Neural cell (in vitro differentiated cells): Measurements from ENCODE around the gene YWHAG. TPM values are rescaled to one million over a fixed set of nuclear protein-coding genes. Genes with fewer than 3 reads are reported as not detected.
A peak's percentile ranks its signal among the peaks of the same experiment; 100 is the strongest.
"Not testable (repeated sequence)": the region's sequence is repeated elsewhere in the genome, so short reads cannot be mapped to it uniquely, and the experiment has no call there.

ENCODE experiments used
- H2AFZ ChIP-seq: fragments of 200-600, 300-800 bp; sonication (generic), shearing (Covaris generic); 2 replicates; pipeline ENCODE4 v1.6.0; 2014; ENCODE audit warnings: low read depth, mild to moderate bottlenecking, antibody characterized with exemption, low read length, moderate library complexity
- H3F3A ChIP-seq: fragments of 200-600 bp; shearing (Covaris generic); 2 replicates; pipeline ENCODE4 v1.6.1; 2016; ENCODE audit warnings: mild to moderate bottlenecking, moderate library complexity, mixed read lengths, antibody characterized with exemption, low read length; ENCODE audit not compliant: insufficient read depth, poor library complexity, severe bottlenecking
- H3K27ac ChIP-seq: fragments of 200-600, 300-800 bp; sonication (generic), shearing (Covaris generic); 2 replicates; pipeline ENCODE4 v1.5.1; 2014; ENCODE audit warnings: mild to moderate bottlenecking, low read length, moderate library complexity
- H3K27me3 ChIP-seq: fragments of 300-800, 200-600 bp; sonication (generic), shearing (Covaris generic); 2 replicates; pipeline ENCODE4 v1.6.0; 2014; ENCODE audit warnings: mild to moderate bottlenecking, low read depth, low read length, moderate library complexity; ENCODE audit not compliant: insufficient read depth
- H3K36me3 ChIP-seq: fragments of 300-800, 200-600 bp; sonication (generic), shearing (Covaris generic); 2 replicates; pipeline ENCODE4 v1.5.1; 2014; ENCODE audit warnings: mild to moderate bottlenecking, antibody characterized with exemption, low read length, moderate library complexity; ENCODE audit not compliant: insufficient read depth
- H3K4me2 ChIP-seq: fragments of 300-800, 200-600 bp; sonication (generic), shearing (Covaris generic); 2 replicates; pipeline ENCODE4 v1.6.0; 2014; ENCODE audit warnings: mild to moderate bottlenecking, low read length
- H3K4me3 ChIP-seq: fragments of 300-800, 200-600 bp; sonication (generic), shearing (Covaris generic); 2 replicates; pipeline ENCODE4 v1.5.1; 2014; ENCODE audit warnings: mild to moderate bottlenecking, low read length, moderate library complexity
- H3K79me2 ChIP-seq: fragments of 200-600 bp; shearing (Covaris generic); replicated peaks from 2 replicates; pipeline ENCODE4 v1.6.0; 2014; ENCODE audit warnings: mild to moderate bottlenecking, low read length, moderate library complexity; ENCODE audit not compliant: insufficient read depth
- H3K9ac ChIP-seq: fragments of 300-800, 200-600 bp; sonication (generic), shearing (Covaris generic); 2 replicates; pipeline ENCODE4 v1.6.1; 2016; ENCODE audit warnings: mild to moderate bottlenecking, low read length, mixed read lengths
- H3K9me2 ChIP-seq: fragments of 200-600 bp; shearing (Covaris generic); 2 replicates; pipeline ENCODE4 v1.6.1; 2016; ENCODE audit warnings: mild to moderate bottlenecking, low read length, mixed read lengths; ENCODE audit not compliant: insufficient read depth
- H3K9me3 ChIP-seq: fragments of 200-600, 300-800 bp; sonication (generic), shearing (Covaris generic); 2 replicates; pipeline ENCODE4 v1.6.1; 2016; ENCODE audit warnings: mild to moderate bottlenecking, mixed run types, low read length, moderate library complexity, mixed read lengths
- H4K20me1 ChIP-seq: fragments of 200-600 bp; shearing (Covaris generic); 2 replicates; pipeline ENCODE4 v1.6.1; 2016; ENCODE audit warnings: mild to moderate bottlenecking, mixed run types; ENCODE audit not compliant: insufficient read depth
- MXI1 ChIP-seq: fragments of 450-650 bp; conservative IDR thresholded peaks from 2 replicates; pipeline ENCODE4 v1.6.1; 2014; ENCODE audit warnings: antibody characterized with exemption, mild to moderate bottlenecking; ENCODE audit not compliant: poor library complexity, severe bottlenecking
- POLR2AphosphoS5 ChIP-seq: IDR thresholded peaks from 2 replicates; pipeline ENCODE4 v1.6.1; 2012
- RAD21 ChIP-seq: fragments of 450-650 bp; conservative IDR thresholded peaks from 2 replicates; pipeline ENCODE4 v1.6.1; 2014; ENCODE audit warnings: antibody characterized with exemption, mild to moderate bottlenecking, moderate library complexity
- SMC3 ChIP-seq: fragments of 450-650 bp; conservative IDR thresholded peaks from 2 replicates; pipeline ENCODE4 v1.6.1; 2014; ENCODE audit warnings: antibody characterized with exemption, mild to moderate bottlenecking, moderate library complexity; ENCODE audit not compliant: poor library complexity
- TAF1 ChIP-seq: IDR thresholded peaks from 2 replicates; pipeline ENCODE4 v1.6.1; 2012; ENCODE audit warnings: low read depth
- polyA plus RNA-seq: library from polyadenylated mRNA; depleted of rRNA; stranded (reverse); fragments of >200 nt; gene quantifications from 2 replicates; pipeline ENCODE4 v1.2.3, GENCODE V29; 2014
- TF ChIP-seq, protein P1 (sequence below): IDR thresholded peaks from 2 replicates; pipeline ENCODE4 v1.6.1; 2012; ENCODE audit warnings: borderline replicate concordance
- TF ChIP-seq, protein P2 (sequence below): fragments of 450-650 bp; IDR thresholded peaks from 2 replicates; pipeline ENCODE4 v1.5.1; 2014; ENCODE audit warnings: antibody characterized with exemption, mild to moderate bottlenecking, moderate library complexity; ENCODE audit not compliant: poor library complexity, severe bottlenecking

The YWHAG gene
- polyA plus RNA-seq, 1 donor from 2014 or later: 284 TPM

DNA sequence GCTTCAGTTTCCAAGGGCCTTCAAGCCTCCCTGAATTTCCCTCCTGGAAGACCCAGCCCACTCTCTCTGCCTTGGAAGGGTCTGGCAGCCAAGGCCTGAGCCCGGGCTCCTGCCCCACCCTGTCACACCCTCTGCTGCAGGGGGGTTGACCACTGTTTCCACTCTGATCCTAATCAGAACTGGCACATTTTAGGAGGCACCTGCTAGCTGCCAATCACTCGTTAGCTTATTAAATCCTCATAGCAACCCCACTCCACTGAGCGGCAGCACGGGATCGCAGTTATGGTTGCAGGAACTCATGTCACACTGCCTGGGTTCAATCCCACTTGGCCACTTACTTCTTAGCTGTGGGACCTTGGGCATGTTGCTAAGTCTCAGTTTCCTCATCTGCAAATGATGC is 43.4 kb downstream of the YWHAG start (continued):
- TF ChIP-seq, protein P1, sequence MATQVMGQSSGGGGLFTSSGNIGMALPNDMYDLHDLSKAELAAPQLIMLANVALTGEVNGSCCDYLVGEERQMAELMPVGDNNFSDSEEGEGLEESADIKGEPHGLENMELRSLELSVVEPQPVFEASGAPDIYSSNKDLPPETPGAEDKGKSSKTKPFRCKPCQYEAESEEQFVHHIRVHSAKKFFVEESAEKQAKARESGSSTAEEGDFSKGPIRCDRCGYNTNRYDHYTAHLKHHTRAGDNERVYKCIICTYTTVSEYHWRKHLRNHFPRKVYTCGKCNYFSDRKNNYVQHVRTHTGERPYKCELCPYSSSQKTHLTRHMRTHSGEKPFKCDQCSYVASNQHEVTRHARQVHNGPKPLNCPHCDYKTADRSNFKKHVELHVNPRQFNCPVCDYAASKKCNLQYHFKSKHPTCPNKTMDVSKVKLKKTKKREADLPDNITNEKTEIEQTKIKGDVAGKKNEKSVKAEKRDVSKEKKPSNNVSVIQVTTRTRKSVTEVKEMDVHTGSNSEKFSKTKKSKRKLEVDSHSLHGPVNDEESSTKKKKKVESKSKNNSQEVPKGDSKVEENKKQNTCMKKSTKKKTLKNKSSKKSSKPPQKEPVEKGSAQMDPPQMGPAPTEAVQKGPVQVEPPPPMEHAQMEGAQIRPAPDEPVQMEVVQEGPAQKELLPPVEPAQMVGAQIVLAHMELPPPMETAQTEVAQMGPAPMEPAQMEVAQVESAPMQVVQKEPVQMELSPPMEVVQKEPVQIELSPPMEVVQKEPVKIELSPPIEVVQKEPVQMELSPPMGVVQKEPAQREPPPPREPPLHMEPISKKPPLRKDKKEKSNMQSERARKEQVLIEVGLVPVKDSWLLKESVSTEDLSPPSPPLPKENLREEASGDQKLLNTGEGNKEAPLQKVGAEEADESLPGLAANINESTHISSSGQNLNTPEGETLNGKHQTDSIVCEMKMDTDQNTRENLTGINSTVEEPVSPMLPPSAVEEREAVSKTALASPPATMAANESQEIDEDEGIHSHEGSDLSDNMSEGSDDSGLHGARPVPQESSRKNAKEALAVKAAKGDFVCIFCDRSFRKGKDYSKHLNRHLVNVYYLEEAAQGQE: no peak

DNA sequence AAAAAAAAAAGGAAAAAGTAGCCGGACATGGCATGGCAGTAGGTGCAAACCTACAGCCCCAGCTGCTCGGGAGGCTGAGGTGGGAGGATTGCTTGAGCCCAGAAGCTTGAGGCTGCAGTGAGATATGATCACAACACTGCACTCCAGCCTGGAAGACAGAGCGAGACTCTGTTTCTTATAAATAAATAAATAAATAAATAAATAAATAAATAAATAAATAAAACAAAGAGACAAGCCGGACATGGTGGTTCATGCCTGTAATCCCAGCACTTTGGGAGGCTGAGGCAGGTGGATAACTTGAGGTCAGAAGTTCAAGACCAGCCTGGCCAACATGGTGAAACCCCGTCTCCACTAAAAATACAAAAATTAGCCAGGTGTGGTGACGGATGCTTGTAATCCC is 44.1 kb downstream of the YWHAG start:
- H3K79me2 ChIP-seq, H3K27ac ChIP-seq, H3K4me3 ChIP-seq, H3K9ac ChIP-seq, H3F3A ChIP-seq, H3K4me2 ChIP-seq, H3K9me2 ChIP-seq, H2AFZ ChIP-seq, H3K36me3 ChIP-seq, H3K27me3 ChIP-seq, H3K9me3 ChIP-seq, H4K20me1 ChIP-seq: not testable (repeated sequence)

DNA sequence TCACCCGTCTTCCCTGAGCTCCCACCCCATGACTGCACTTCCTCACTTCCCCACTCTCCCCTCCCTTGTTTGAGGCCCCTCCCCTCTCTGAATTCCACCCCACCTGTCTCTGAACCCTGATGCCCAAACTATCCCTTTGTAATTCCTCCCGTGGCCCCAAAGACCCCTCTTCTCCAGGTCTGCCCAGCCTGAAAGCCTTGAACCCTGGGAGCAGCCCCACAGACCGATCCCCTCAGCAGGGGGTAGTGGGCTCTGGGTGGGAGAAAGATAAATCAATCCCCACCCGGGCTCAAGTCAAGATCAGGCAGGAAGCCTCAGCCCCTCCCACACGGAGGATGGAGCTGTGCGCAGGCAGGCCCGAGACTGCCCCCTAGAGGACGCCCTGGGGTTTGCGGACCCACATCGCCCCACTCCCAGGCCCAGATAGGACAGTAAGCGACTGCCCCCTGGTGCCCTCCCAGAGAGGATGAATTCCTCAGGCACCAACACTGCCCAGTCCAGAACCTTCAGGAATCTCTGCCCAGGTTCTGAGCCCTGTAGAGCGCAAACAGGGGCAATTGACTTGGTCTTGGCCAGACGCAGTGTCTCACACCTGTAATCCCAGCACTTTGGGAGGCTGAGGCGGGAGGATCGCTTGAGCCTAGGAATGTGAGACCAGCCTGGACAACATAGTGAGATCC is 44.6 kb downstream of the YWHAG start:
- Histone ChIP-seq H3F3A (no peaks in the 10 kb centered on the region), H3K9me3 (no peaks in the 10 kb centered on the region), H2AFZ (no peak overlapping the region), H3K79me2 (no peaks in the 10 kb centered on the region), H3K4me3 (no peak overlapping the region), H3K4me2 (no peak overlapping the region), H3K27me3 (no peaks in the 10 kb centered on the region), H3K9me2 (no peaks in the 10 kb centered on the region), H4K20me1 (no peaks in the 10 kb centered on the region), H3K27ac (no peak overlapping the region), H3K9ac (no peak overlapping the region), H3K36me3 (no peaks in the 10 kb centered on the region)
- TF ChIP-seq, protein P2, sequence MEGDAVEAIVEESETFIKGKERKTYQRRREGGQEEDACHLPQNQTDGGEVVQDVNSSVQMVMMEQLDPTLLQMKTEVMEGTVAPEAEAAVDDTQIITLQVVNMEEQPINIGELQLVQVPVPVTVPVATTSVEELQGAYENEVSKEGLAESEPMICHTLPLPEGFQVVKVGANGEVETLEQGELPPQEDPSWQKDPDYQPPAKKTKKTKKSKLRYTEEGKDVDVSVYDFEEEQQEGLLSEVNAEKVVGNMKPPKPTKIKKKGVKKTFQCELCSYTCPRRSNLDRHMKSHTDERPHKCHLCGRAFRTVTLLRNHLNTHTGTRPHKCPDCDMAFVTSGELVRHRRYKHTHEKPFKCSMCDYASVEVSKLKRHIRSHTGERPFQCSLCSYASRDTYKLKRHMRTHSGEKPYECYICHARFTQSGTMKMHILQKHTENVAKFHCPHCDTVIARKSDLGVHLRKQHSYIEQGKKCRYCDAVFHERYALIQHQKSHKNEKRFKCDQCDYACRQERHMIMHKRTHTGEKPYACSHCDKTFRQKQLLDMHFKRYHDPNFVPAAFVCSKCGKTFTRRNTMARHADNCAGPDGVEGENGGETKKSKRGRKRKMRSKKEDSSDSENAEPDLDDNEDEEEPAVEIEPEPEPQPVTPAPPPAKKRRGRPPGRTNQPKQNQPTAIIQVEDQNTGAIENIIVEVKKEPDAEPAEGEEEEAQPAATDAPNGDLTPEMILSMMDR: peak; percentile 74
- peak; percentile 69 for TF ChIP-seq SMC3
- TF ChIP-seq TAF1: no peak
- TF ChIP-seq MXI1: no peak
- TF ChIP-seq RAD21: peak; percentile 66
- TF ChIP-seq POLR2AphosphoS5: no peak

DNA sequence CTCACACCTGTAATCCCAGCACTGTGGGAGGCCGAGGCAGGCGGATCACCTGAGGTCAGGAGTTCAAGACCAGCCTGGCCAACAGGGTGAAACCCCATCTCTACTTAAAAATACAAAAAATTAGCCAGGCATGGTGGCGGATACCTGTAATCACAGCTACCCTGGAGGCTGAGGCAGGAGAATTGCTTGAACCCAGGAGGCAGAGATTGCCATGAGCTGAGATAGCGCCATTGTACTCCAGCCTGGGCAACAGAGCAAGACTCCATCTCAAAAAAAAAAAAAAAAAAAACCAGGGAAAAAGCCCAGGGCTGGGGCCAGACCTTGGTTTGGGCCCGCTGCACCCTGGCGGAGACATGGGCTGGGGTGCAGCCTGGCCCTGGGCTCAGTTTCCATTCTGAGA is 47.0 kb downstream of the YWHAG start:
- H3K4me3 ChIP-seq: not testable (repeated sequence)

More for the DNA sequence above, 47.0 kb downstream of the YWHAG start:
- H3F3A ChIP-seq, H4K20me1 ChIP-seq, H3K36me3 ChIP-seq, H3K27me3 ChIP-seq, H3K9me3 ChIP-seq, H2AFZ ChIP-seq, H3K9ac ChIP-seq, H3K9me2 ChIP-seq, H3K79me2 ChIP-seq, H3K4me2 ChIP-seq, H3K27ac ChIP-seq: not testable (repeated sequence)
